Loucy (cell line): ENCODE measurements around the gene TAS2R41.

Source experiments
- H2AFZ ChIP-seq: fragments of 200-600 bp; sonication (generic); 2 replicates; pipeline ENCODE4 v1.6.0; 2016; ENCODE audit warnings: antibody characterized with exemption, mild to moderate bottlenecking, low read length, moderate library complexity
- H3F3A ChIP-seq: fragments of 200-600 bp; 2 replicates; pipeline ENCODE4 v1.6.0; 2016; ENCODE audit warnings: antibody characterized with exemption, low read depth, mild to moderate bottlenecking
- H3K27me3 ChIP-seq: fragments of 200-600 bp; sonication (generic); 2 replicates; pipeline ENCODE4 v1.6.1; 2014; ENCODE audit warnings: low read length, mild to moderate bottlenecking; ENCODE audit not compliant: insufficient read depth, poor library complexity, severe bottlenecking
- H3K36me3 ChIP-seq: fragments of 200-600 bp; sonication (generic); 2 replicates; pipeline ENCODE4 v1.6.1; 2016; ENCODE audit warnings: low read length; ENCODE audit not compliant: insufficient read depth
- H3K4me1 ChIP-seq: fragments of 200-600 bp; sonication (generic); 2 replicates; pipeline ENCODE4 v1.5.1; 2014; ENCODE audit warnings: low read length, mild to moderate bottlenecking; ENCODE audit not compliant: insufficient read depth, poor library complexity, severe bottlenecking
- H3K4me2 ChIP-seq: fragments of 200-600 bp; sonication (generic); 2 replicates; pipeline ENCODE4 v1.6.0; 2014; ENCODE audit warnings: antibody characterized with exemption, low read length, low read depth, mild to moderate bottlenecking; ENCODE audit not compliant: poor library complexity, severe bottlenecking
- H3K4me3 ChIP-seq: fragments of 200-600 bp; sonication (generic); 2 replicates; pipeline ENCODE4 v1.5.1; 2014; ENCODE audit warnings: low read length, mild to moderate bottlenecking, mixed read lengths; ENCODE audit not compliant: poor library complexity, severe bottlenecking
- H3K79me2 ChIP-seq: fragments of 200-600 bp; sonication (generic); 2 replicates; pipeline ENCODE4 v1.6.1; 2014; ENCODE audit warnings: low read length; ENCODE audit not compliant: insufficient read depth
- H3K9ac ChIP-seq: fragments of 200-600 bp; sonication (generic); 2 replicates; pipeline ENCODE4 v1.6.0; 2014; ENCODE audit warnings: mild to moderate bottlenecking, low read depth, low read length, moderate library complexity; ENCODE audit not compliant: poor library complexity, severe bottlenecking
- H3K9me2 ChIP-seq: fragments of 200-600 bp; sonication (generic); replicated peaks from 2 replicates; pipeline ENCODE4 v1.6.1; 2016; ENCODE audit warnings: low read depth, low read length, mixed read lengths
- H3K9me3 ChIP-seq: fragments of 200-600 bp; sonication (generic); 2 replicates; pipeline ENCODE4 v1.6.1; 2014; ENCODE audit warnings: mild to moderate bottlenecking, antibody characterized with exemption, low read length, low read depth; ENCODE audit not compliant: insufficient read depth
- H4K20me1 ChIP-seq: fragments of 200-600 bp; sonication (generic); 2 replicates; pipeline ENCODE4 v1.6.0; 2014; ENCODE audit warnings: antibody characterized with exemption, low read length, mild to moderate bottlenecking; ENCODE audit not compliant: insufficient read depth, poor library complexity, severe bottlenecking
- EZH2phosphoT487 ChIP-seq: fragments of 200-600 bp; IDR thresholded peaks from 2 replicates; pipeline ENCODE4 v1.6.1; 2018; ENCODE audit warnings: antibody characterized with exemption, mild to moderate bottlenecking, moderate library complexity, borderline replicate concordance
- TF ChIP-seq, protein P1 (sequence below): fragments of 200-600 bp; sonication (generic); conservative IDR thresholded peaks from 2 replicates; pipeline ENCODE4 v1.5.1; 2014; ENCODE audit warnings: mild to moderate bottlenecking, antibody characterized with exemption, low read length

Gene TAS2R41

GRCh38 chr7:143459359-143459758, 18.3 kb upstream of the TAS2R41 start:
- H3F3A ChIP-seq, result no peaks in the 10 kb centered on the region
- TF ChIP-seq, protein P1, sequence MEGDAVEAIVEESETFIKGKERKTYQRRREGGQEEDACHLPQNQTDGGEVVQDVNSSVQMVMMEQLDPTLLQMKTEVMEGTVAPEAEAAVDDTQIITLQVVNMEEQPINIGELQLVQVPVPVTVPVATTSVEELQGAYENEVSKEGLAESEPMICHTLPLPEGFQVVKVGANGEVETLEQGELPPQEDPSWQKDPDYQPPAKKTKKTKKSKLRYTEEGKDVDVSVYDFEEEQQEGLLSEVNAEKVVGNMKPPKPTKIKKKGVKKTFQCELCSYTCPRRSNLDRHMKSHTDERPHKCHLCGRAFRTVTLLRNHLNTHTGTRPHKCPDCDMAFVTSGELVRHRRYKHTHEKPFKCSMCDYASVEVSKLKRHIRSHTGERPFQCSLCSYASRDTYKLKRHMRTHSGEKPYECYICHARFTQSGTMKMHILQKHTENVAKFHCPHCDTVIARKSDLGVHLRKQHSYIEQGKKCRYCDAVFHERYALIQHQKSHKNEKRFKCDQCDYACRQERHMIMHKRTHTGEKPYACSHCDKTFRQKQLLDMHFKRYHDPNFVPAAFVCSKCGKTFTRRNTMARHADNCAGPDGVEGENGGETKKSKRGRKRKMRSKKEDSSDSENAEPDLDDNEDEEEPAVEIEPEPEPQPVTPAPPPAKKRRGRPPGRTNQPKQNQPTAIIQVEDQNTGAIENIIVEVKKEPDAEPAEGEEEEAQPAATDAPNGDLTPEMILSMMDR, result no peak
- no peak for TF ChIP-seq EZH2phosphoT487

DNA sequence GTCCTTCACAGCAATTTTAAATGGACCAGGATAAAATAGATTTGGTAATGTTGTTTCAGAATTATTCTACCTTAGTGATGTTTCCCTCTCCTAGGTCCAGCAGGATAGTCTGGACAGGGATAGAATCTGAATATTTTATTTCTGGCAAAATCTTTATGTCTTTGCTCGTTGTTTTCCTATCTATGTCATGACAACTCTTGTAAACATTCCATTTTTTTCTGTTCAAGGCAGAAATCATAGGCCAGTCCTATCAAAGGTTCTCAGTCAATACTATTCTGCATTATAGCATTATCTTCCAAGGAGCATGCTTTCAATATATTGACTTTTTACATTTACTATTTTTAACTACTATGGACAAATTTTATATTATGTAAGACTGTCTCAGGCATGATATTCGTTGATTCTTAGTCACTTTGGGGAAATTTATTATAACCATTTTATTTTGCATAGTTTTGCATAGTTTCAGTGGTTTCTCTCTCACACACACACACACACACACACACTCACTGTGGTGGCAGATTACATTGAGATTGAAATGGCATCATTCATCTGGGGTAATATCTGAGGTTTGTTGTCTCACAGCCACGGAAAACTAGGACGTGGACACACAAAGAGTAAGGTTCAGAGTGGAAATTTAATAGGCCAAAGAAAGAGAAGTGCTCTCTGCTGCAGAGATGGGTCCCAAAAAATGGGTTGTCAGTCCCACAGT, 17.2 kb upstream of the TAS2R41 start:
- no peaks in the 10 kb centered on the region for H3F3A ChIP-seq
- H3K4me3 ChIP-seq, result no peak overlapping the region
- H3K79me2 ChIP-seq, result no peaks in the 10 kb centered on the region
- no peaks in the 10 kb centered on the region for H4K20me1 ChIP-seq
- H3K4me1 ChIP-seq, result no peaks in the 10 kb centered on the region
- no peaks in the 10 kb centered on the region for H3K36me3 ChIP-seq
- no peak overlapping the region for H3K4me2 ChIP-seq
- H3K27me3 ChIP-seq, result no peaks in the 10 kb centered on the region
- no peak for TF ChIP-seq EZH2phosphoT487
- TF ChIP-seq, protein P1, result no peak
- no peaks in the 10 kb centered on the region for H3K9me2 ChIP-seq
- H2AFZ ChIP-seq, result no peak overlapping the region
- no peak overlapping the region for H3K9ac ChIP-seq
- no peaks in the 10 kb centered on the region for H3K9me3 ChIP-seq

More at GRCh38 chr7:143459359-143459758, 18.3 kb upstream of the TAS2R41 start:
- no peaks in the 10 kb centered on the region for H3K27me3 ChIP-seq
- no peak overlapping the region for H3K4me3 ChIP-seq
- H3K79me2 ChIP-seq, result no peaks in the 10 kb centered on the region
- H3K4me2 ChIP-seq, result no peak overlapping the region
- H3K9me3 ChIP-seq, result no peaks in the 10 kb centered on the region
- H3K9ac ChIP-seq, result no peak overlapping the region
- no peaks in the 10 kb centered on the region for H3K36me3 ChIP-seq
- no peaks in the 10 kb centered on the region for H3K9me2 ChIP-seq
- no peaks in the 10 kb centered on the region for H3K4me1 ChIP-seq
- no peak overlapping the region for H2AFZ ChIP-seq
- H4K20me1 ChIP-seq, result no peaks in the 10 kb centered on the region

DNA sequence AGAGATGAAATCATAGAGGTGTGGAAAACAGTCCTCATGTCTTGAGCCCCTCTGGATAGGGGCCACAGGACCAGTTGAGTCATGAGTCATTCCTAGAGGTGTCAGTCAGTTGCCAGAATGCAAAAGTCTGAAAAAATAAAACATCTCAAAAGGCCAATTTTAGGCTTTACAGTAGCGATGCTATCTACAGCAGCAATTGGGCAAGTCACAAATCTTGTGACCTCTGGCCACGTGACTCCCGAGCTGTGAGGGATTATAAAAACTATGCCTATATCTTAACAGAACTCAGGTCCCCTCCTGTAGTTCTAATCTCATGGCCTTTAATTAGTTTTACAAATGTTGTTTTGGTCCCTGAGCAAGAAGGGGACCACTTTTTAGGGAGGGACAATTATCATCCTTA, 15.6 kb upstream of the TAS2R41 start:
- H3K79me2 ChIP-seq, result no peaks in the 10 kb centered on the region
- H3K27me3 ChIP-seq, result no peaks in the 10 kb centered on the region
- H3K9me3 ChIP-seq, result no peaks in the 10 kb centered on the region
- no peak overlapping the region for H3K4me3 ChIP-seq
- H3K9me2 ChIP-seq, result no peaks in the 10 kb centered on the region
- H3K4me1 ChIP-seq, result no peaks in the 10 kb centered on the region
- no peak overlapping the region for H2AFZ ChIP-seq
- H3K9ac ChIP-seq, result no peak overlapping the region
- no peak overlapping the region for H3K4me2 ChIP-seq
- no peaks in the 10 kb centered on the region for H3K36me3 ChIP-seq
- TF ChIP-seq, protein P1, result no peak
- TF ChIP-seq EZH2phosphoT487, result no peak
- H4K20me1 ChIP-seq, result no peaks in the 10 kb centered on the region
- H3F3A ChIP-seq, result no peaks in the 10 kb centered on the region
